Pancreas (tissue), 10 donors: ENCODE data around the gene RHOV. TPM values are rescaled to one million over a fixed set of nuclear protein-coding genes. Genes with fewer than 3 reads are reported as not detected.

Experiments used
- ATAC-seq, 4 donors: fragments of 200-7000 bp; cut with Tn5 transposase; one replicate each; pipeline versions ENCODE4 v1.8.0 to v1.9.1; 2020; ENCODE audit warnings: mild to moderate bottlenecking in 4 of 4, moderate library complexity in 4 of 4
- DNase-seq, 6 donors: peaks; one replicate each; pipeline ENCODE4 v3.0.0-alpha.2; 2020
- FAIRE-seq: peaks from 2 replicates; lab custom pipeline; 2012; peaks lifted over from hg19 to GRCh38; lab: Jason Lieb, UNC
- H3K27ac ChIP-seq, 4 donors: fragments of 200-600 bp; sonication (generic); 1 replicate in 3 of 4; 2 replicates in 1 of 4; pipeline versions ENCODE4 v1.5.0 to v1.8.0; 2020
- H3K27me3 ChIP-seq, 4 donors: fragments of 200-600 bp; one replicate each; pipeline ENCODE4 v1.8.0; 2021
- H3K36me3 ChIP-seq, 3 donors: fragments of 200-600 bp; sonication (generic) in 1 of 3; one replicate each; pipeline versions ENCODE4 v1.5.0 to v1.8.0; 2020 to 2021
- H3K4me1 ChIP-seq, 3 donors: fragments of 200-600 bp; one replicate each; pipeline ENCODE4 v1.8.0; 2021
- H3K4me3 ChIP-seq, 4 donors: fragments of 200-600 bp; sonication (generic) in 2 of 4; one replicate each; pipeline versions ENCODE4 v1.5.0 to v1.8.0; 2020 to 2021
- H3K9me3 ChIP-seq, 4 donors: fragments of 200-600 bp; one replicate each; pipeline ENCODE4 v1.8.0; 2021
- CTCF ChIP-seq, 4 donors: fragments of 200-600 bp; sonication (generic) in 3 of 4; IDR thresholded peaks; one replicate each; pipeline versions ENCODE4 v1.5.0 to v1.8.0; 2021; ENCODE audit warnings: antibody characterized with exemption in 4 of 4
- WGBS, 2 donors: extraction: QIAGEN DNeasy Blood & Tissue Kit; methylation state at CpG; one replicate each; pipeline ENCODE4 v1.1.7; 2013; 5-methylcytosine and 5-hydroxymethylcytosine counted together
- intact Hi-C, 3 donors: fragments of 100-400 bp; cut with DNase I; formaldehyde crosslinking; loops; one replicate each; pipeline versions ENCODE4 v1.11.1 to v1.14.2; 2022
- polyA plus RNA-seq, 2 donors: library from polyadenylated mRNA; stranded (reverse); fragments of 200-250 nt; gene quantifications; one replicate each; pipeline ENCODE4 v1.2.3, GENCODE V29; 2013
- total RNA-seq, 6 donors: library from RNA; stranded (reverse); fragmentation: NEBNext Ultra II Directional in 4 of 6; extraction: Animal tissue kit (Norgen Biotek cat#: 25700) in 4 of 6; gene quantifications; one replicate each; pipeline versions ENCODE4 v1.2.1 to v1.2.4, GENCODE V29; 2021 to 2023
- donor health status: healthy with polysubstance abuse.
- donor health status: DM: no; HTN: no; CAD: no; lungs with moderate emphysema.
- donor health status: DM: no; HTN: no; CAD: no.
- donor health status: control.
- donor health status: control.
- donor health status: Bipolar disorder and iron deficiency.
- donor health status: DM: yes; HTN: yes; CAD: no.
- donor health status: DM: no; HTN: no; CAD: no.
- donor health status: DM: no; HTN: no; CAD: no.
- donor health status: DM: yes; HTN: yes; CAD: no.

RHOV gene
- total and polyA plus RNA-seq, 8 donors, result 3.5 to 19.8 (median 10.9) TPM

- Histone ChIP-seq H3K4me3 (no peak overlapping the region), H3K4me1 (peaks cover 0 to 7% (median 0%) of the 10 kb centered on the region in 3 donors), H3K36me3 (no peaks in the 10 kb centered on the region), H3K27me3 (no peaks in the 10 kb centered on the region), H3K9me3 (no peaks in the 10 kb centered on the region), H3K27ac (no peak overlapping the region)
- FAIRE-seq (no peak), DNase-seq (no peak), ATAC-seq (no peak)
- TF ChIP-seq CTCF (IDR thresholded peaks at IDR 0.05), result no peak
- 64 to 69% methylated on average over 2 of the region's 2 CpGs for WGBS, 2 donors
- intact Hi-C loops, result loop anchor here in 1 of 3 donors (5.0 kb wide), 1 partner anchor 35 kb away; no protein-coding TSS in a partner anchor
Measured at GRCh38 chr15:40892447-40893012, 18.5 kb upstream of the RHOV start.

- peak overlapping the region in 1 of 4 donors; percentile 44 for H3K27ac ChIP-seq
- no peaks in the 10 kb centered on the region for H3K27me3 ChIP-seq
- FAIRE-seq (no peak), ATAC-seq (peak; percentile 23 to 51 (median 43)), DNase-seq (peak in 4 of 6 donors; percentile 51 to 74 (median 58))
- intact Hi-C loops, result loop anchor here in 1 of 3 donors (5.0 kb wide), 1 partner anchor 35 kb away; no protein-coding TSS in a partner anchor
- H3K9me3 ChIP-seq, result no peaks in the 10 kb centered on the region
- no peaks in the 10 kb centered on the region for H3K36me3 ChIP-seq
- WGBS, 2 donors, result 6 to 8% methylated on average over 4 of the region's 4 CpGs
- H3K4me3 ChIP-seq, result no peak overlapping the region
- H3K4me1 ChIP-seq, result peaks cover 0 to 7% (median 0%) of the 10 kb centered on the region in 3 donors
- TF ChIP-seq CTCF (IDR thresholded peaks at IDR 0.05), result peak; percentile 56 to 77 (median 72)
Measured at GRCh38 chr15:40891810-40892446, 17.9 kb upstream of the RHOV start.

- Histone ChIP-seq H3K4me1 (peaks cover 0 to 7% (median 0%) of the 10 kb centered on the region in 3 donors), H3K9me3 (no peaks in the 10 kb centered on the region), H3K27me3 (no peaks in the 10 kb centered on the region), H3K36me3 (no peaks in the 10 kb centered on the region), H3K4me3 (no peak overlapping the region), H3K27ac (no peak overlapping the region)
- ATAC-seq (no peak), DNase-seq (no peak), FAIRE-seq (no peak)
- WGBS, 2 donors, result 68 to 78% methylated on average over 5 of the region's 5 CpGs
- intact Hi-C loops, result loop anchor here in 1 of 3 donors (5.0 kb wide), 1 partner anchor 34 kb away; no protein-coding TSS in a partner anchor
- no peak for TF ChIP-seq CTCF (IDR thresholded peaks at IDR 0.05)
Measured at GRCh38 chr15:40891138-40891537, 17.1 kb upstream of the RHOV start.

- DNase-seq (no peak), ATAC-seq (no peak), FAIRE-seq (no peak)
- no peak for TF ChIP-seq CTCF (IDR thresholded peaks at IDR 0.05)
- intact Hi-C loops, result no loop called here
- Histone ChIP-seq H3K27me3 (no peaks in the 10 kb centered on the region), H3K9me3 (no peaks in the 10 kb centered on the region), H3K4me3 (no peak overlapping the region), H3K27ac (no peak overlapping the region), H3K36me3 (no peaks in the 10 kb centered on the region), H3K4me1 (no peaks in the 10 kb centered on the region)
Measured at GRCh38 chr15:40889112-40889511, 15.1 kb upstream of the RHOV start.

- FAIRE-seq, result no peak
Measured at GRCh38 chr15:40886586-40886985, 12.6 kb upstream of the RHOV start.

More at GRCh38 chr15:40886586-40886985, 12.6 kb upstream of the RHOV start:
- WGBS, 2 donors, result 73 to 76% methylated on average over 1 of the region's 1 CpG
- TF ChIP-seq CTCF (IDR thresholded peaks at IDR 0.05), result no peak
- Histone ChIP-seq H3K27me3 (no peaks in the 10 kb centered on the region), H3K4me3 (no peak overlapping the region), H3K9me3 (no peaks in the 10 kb centered on the region), H3K27ac (no peak overlapping the region), H3K36me3 (no peaks in the 10 kb centered on the region), H3K4me1 (no peaks in the 10 kb centered on the region)
- DNase-seq (no peak), ATAC-seq (no peak)
- intact Hi-C loops, result no loop called here
